ENCODE measurements around the gene WIZ.
A peak's percentile ranks its signal among the peaks of the same experiment; 100 is the strongest.
"Not testable (repeated sequence)": the region's sequence is repeated elsewhere in the genome, so short reads cannot be mapped to it uniquely, and the experiment has no call there.

The WIZ gene

GRCh38 chr19:15479391-15480345, 29.9 kb upstream of the WIZ start, which contains the start of gene PGLYRP2:
Gene PGLYRP2, minus strand, starts transcription at chr19:15479501. Its CDS starts 130 bp downstream, at chr19:15479371.
- TF ChIP-seq, protein P1, sequence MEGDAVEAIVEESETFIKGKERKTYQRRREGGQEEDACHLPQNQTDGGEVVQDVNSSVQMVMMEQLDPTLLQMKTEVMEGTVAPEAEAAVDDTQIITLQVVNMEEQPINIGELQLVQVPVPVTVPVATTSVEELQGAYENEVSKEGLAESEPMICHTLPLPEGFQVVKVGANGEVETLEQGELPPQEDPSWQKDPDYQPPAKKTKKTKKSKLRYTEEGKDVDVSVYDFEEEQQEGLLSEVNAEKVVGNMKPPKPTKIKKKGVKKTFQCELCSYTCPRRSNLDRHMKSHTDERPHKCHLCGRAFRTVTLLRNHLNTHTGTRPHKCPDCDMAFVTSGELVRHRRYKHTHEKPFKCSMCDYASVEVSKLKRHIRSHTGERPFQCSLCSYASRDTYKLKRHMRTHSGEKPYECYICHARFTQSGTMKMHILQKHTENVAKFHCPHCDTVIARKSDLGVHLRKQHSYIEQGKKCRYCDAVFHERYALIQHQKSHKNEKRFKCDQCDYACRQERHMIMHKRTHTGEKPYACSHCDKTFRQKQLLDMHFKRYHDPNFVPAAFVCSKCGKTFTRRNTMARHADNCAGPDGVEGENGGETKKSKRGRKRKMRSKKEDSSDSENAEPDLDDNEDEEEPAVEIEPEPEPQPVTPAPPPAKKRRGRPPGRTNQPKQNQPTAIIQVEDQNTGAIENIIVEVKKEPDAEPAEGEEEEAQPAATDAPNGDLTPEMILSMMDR (IDR thresholded peaks at IDR 0.05; ENCODE audit: low read depth, low read length, missing control alignments), result no peak
- no peak for DNase-seq (ENCODE audit: low read depth)

DNA sequence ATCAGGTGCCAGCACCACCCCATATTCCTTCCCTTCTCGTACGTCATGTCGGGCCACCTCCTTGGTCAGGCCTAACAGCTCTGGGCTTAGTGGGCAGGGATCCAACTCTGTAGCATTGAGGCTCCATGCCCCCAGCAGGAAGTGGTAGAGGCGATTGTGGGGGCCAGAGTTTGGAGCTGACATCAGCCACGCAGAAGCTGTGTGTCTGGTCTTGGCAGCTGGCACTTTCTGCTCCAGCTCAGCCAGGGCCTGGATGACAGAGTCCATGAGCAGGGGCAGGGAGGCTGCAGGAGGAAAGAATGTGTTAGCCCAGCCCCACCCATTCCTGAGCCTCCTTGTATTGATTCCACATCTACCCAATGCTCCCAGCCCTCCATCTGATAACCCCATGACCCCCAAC, 26.6 kb upstream of the WIZ start:
- H3K4me3 ChIP-seq (ENCODE audit: low read depth, low read length), result no peak overlapping the region
- TF ChIP-seq, protein P1 (IDR thresholded peaks at IDR 0.05; ENCODE audit: low read depth, low read length, missing control alignments), result no peak
- no peak for DNase-seq (ENCODE audit: low read depth)

More at GRCh38 chr19:15479391-15480345, 29.9 kb upstream of the WIZ start, which contains the start of gene PGLYRP2:
- H3K4me3 ChIP-seq (ENCODE audit: low read depth, low read length), result no peak within 1 kb of the TSS

DNA sequence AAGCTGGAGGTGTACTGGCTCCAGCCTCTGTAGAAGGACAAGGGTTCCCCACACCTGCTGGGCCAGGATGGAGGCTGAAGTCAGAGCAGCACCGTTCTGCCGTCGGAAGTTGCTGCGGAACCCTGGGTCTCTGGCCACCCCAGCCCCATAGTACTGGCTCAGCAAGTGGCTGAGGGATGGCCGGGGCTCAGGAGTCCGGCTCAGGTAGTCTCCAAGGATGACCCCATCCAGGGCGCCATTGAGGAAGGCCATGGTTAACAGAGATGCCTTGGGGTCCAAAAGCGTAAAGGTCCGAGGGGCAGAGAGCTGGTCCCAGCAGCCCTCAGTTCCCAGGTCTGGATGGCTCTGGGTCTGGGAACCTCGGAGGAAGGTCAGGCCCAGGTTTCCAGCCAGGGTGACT, 25.9 kb upstream of the WIZ start:
- TF ChIP-seq, protein P1 (IDR thresholded peaks at IDR 0.05; ENCODE audit: low read depth, low read length, missing control alignments), result no peak
- H3K4me3 ChIP-seq (ENCODE audit: low read depth, low read length), result no peak overlapping the region
- DNase-seq (ENCODE audit: low read depth), result no peak

GRCh38 chr19:15475169-15475568, 25.4 kb upstream of the WIZ start:
- H3K4me3 ChIP-seq (ENCODE audit: low read depth, low read length), result no peak overlapping the region
- TF ChIP-seq, protein P1 (IDR thresholded peaks at IDR 0.05; ENCODE audit: low read depth, low read length, missing control alignments), result no peak
- no peak for DNase-seq (ENCODE audit: low read depth)

DNA sequence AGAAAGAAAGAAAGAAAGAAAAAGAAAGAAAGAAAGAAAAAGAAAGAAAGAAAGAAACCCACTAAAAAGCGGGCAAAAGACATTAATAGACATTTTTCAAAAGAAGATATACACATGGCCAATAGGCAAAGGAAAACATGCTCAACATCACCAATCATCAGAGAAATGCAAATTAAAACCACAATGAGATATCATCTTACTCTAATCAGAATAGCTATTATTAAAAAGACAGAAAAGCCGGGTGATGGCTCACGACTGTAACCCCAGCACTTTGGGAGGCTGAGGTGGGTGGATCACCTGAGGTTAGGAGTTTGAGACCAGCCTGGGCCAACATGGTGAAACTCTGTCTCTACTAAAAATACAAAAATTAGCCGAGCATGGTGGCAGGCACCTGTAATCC, 24.1 kb upstream of the WIZ start:
- H3K4me3 ChIP-seq (ENCODE audit: low read depth, low read length); DNase-seq (ENCODE audit: low read depth): not testable (repeated sequence)

DNA sequence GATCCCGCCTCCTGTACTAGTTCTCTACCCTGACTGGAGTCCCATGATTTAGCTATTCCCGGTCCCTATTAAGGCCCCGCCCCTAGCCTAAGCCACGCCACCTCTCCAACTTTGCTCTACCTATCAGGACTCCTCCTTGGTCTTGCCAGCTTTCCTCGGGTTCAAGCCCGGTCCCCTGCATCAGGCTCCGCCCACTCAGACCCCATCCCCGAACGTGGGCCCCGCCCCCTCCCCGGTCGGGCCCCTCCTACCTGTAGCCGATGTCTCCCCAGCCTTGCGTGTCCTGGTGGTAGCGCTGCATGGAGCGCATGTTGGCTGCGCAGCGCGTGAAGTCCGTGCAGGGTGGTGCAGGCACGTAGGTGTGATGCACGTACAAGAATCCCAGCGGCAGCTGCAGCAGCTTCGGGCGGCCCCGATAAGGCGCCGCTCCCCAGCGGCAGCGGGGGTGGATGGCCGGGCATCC, 21.9 kb upstream of the WIZ start:
- TF ChIP-seq, protein P1 (IDR thresholded peaks at IDR 0.05; ENCODE audit: low read depth, low read length, missing control alignments), result no peak
- no peak overlapping the region for H3K4me3 ChIP-seq (ENCODE audit: low read depth, low read length)
- no peak for DNase-seq (ENCODE audit: low read depth)

DNA sequence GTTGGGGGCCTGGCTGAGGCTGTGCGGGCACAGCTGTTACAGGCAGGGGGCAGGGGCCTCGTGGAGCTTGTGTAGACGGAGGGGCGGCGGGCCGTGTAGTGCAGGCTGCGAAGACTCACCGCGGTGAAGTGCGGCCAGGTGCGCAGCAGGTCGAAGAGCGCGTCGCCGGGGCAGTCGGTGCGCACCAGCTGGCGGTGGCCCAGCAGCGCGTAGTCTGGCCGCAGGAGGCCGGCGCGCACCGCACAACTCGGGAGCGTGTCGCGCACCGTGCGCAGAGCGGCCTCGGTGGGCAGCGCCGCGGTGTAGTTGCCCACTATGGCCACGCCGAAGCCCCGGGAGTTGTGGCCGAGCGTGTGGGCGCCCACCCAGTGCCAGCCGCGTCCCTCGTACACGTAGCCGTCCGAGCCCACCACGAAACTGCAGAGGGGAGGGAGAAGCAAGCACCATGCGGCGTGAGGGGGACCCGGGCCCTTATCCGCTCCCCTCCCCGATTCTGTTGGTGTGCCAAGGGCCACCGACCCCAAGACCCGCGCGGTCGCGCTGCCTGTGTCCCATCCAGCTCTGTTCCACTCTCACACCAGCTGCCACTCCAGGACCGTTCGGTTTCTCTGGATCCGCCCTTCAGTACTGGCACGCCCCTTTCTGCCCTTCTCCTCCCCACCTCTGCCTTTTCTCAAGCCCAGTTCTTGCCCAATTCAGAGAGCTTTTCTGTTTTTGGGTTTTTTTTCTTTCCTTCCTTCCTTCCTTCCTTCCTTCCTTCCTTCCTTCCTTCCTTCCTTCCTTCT, 19.9 kb upstream of the WIZ start:
- TF ChIP-seq, protein P1 (IDR thresholded peaks at IDR 0.05; ENCODE audit: low read depth, low read length, missing control alignments), result no peak
- DNase-seq (ENCODE audit: low read depth), result no peak
- H3K4me3 ChIP-seq (ENCODE audit: low read depth, low read length), result peak overlapping the region; percentile 40
